Measurements from ENCODE around the gene EPOP.

EPOP gene

DNA sequence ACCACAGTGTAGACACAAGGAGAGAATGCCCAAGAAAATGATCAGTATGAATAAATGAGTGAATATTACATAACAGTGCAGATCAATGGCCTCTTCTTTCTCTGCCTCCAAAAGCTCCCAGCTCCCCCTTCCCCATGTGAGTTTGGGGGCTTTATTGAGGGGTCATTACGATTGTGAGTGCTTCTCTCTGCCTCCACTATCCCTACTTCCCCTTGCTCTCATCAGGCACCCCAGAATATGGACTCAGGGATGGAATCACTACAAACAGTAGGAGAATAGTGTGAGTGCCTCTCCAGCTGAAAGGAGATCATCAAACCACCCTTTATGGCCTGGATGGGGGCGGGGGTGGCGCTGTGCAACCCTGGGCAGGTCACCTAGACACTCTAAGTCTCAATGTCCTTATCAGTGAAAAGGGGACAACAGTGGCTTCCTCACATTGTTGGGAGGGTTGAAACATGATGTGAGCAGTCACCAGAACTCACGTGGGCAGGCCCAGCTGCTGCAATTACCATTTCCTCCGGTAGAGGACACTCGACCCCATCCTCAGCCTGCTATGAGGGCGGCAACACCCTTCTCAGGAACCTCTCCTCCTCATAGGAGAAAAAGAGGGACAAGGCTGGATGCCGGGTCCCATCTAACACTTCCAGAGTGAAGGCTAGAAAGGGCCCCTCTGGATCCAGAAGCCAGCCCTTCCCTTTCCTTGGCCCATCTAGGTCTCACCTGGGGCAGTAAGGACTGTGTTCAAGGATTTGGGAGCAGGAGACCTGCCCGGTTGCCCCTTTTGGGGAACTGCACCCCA, 2.1 kb upstream of the EPOP start:
- DNase-seq (ENCODE audit: insufficient read length, low spot score): peak; percentile 86
- FAIRE-seq: no peak

GRCh38 chr17:38674014-38674748, 576 bp downstream of the EPOP start:
- no peak for DNase-seq (ENCODE audit: insufficient read length, low spot score)
- FAIRE-seq: no peak

DNA sequence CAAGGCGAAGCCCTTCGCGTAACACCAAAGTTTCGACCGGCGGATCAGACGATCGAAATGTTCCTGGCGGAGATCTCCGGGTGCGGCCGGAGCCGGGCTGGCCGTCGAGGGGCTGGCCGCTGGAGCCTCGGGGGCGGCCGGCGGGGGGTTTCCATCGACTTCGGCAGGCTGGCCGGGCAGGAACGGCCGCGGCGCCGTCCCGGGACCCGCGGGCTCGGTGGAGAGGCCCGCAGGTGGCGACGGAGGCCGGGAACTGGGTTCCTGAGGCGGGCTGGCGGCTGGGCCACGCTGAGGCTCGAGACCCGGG, 1.1 kb downstream of the EPOP start:
- DNase-seq (ENCODE audit: insufficient read length, low spot score): no peak
- FAIRE-seq: no peak

DNA sequence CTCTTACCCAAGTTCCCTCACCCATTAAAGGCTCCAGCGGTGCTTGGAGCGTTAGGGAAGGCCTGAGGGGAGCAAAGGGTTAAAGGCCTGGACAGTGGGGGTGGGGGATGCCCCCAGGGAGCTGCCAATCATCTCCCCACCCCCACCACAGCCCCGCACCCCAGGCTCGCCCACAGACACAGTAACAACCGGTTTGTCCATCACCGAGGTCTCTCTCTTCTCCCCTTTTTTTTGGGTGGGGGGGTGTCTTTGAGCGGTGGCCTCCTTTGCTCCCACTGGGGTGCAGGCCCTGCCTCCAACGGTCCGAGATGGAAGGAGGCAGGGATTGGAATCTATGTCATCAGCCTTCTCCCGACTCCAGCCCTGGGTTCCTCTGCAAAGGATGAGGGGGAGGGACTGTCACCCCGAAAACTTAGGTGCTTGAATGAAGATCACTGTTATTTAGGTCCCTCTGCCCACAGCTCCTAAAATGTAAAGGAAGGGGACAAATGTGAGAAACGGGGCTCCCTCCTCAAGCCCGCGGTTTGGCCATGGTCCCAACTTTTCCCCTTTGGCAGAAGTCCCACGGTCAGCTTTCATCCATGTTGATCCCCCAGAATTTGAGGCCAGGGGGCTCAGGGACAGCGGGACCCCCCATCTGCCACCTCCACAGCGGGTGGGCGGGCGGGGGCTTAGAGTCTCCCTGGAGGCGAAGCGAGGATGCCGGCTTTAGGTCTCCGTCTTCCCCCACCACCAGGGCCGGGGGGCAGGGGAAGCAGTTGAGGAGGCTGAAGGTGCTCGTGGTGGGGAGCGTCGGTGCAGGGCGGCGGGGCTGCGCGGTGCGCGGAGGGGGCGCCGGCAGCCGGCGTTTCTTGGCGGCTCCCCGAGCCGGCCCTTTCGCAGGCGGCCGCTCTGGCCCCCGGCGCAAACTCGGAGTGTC, 1.7 kb downstream of the EPOP start:
- no peak for DNase-seq (ENCODE audit: insufficient read length, low spot score)
- no peak for FAIRE-seq

GRCh38 chr17:38671939-38672720, 2.6 kb downstream of the EPOP start:
- FAIRE-seq (no peak), DNase-seq (ENCODE audit: insufficient read length, low spot score) (no peak)

GRCh38 chr17:38669520-38669919, 5.2 kb downstream of the EPOP start:
- DNase-seq (ENCODE audit: insufficient read length, low spot score) (no peak), FAIRE-seq (no peak)

DNA sequence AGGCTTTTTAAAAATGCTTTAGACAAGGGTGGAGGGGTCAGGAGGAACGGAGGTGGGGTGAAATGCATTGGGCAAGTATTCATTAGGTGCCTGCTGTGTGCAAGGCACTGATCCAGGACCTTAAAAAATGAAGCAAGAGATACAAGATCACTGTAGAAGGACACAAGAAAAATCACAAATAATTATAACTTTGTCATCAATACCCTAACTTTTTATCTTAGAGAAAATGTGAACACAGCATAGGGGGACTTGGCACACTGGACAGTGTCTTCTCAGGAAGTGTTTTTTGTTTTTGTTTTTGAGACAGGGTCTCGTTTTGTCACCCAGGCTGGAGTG, 7.0 kb downstream of the EPOP start:
- DNase-seq (ENCODE audit: insufficient read length, low spot score) (no peak), FAIRE-seq (no peak)

- DNase-seq (ENCODE audit: insufficient read length, low spot score): peak; percentile 71
- FAIRE-seq: no peak
Measured at GRCh38 chr17:38667099-38667786, 7.5 kb downstream of the EPOP start.

- FAIRE-seq: no peak
- DNase-seq (ENCODE audit: insufficient read length, low spot score): no peak
Measured at GRCh38 chr17:38663964-38664644, 10.7 kb downstream of the EPOP start.

DNA sequence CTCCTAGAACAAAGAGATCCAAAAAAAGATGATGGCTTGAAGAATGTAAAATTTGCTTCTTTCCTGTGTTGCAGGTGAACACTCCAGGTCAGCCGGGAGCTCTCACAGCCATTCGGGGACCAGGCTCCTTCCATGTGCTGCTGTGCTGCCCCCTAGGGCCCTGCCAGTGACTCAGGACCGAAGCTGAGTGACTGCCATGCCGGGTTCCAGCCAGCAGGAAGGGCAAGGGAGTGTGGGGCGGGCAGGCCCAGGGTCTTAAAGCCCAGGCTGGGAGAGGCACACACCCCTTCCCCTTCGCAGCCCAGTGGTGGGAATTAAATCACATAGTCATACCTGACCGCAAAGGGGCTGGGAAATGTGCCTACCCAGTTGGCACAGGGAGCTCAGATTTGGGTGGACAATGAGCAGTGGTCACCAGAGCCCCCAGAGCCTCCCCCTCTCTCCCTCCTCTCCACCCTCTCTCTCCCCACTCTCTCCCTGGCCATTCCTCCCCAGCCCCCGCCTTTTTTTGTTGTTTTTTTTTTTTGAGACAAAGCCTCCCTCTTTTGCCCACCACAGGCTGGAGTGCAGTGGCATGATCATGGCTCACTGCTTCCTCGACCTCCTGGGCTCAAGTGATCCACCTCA, 11.5 kb downstream of the EPOP start:
- no peak for FAIRE-seq
- no peak for DNase-seq (ENCODE audit: insufficient read length, low spot score)

DNA sequence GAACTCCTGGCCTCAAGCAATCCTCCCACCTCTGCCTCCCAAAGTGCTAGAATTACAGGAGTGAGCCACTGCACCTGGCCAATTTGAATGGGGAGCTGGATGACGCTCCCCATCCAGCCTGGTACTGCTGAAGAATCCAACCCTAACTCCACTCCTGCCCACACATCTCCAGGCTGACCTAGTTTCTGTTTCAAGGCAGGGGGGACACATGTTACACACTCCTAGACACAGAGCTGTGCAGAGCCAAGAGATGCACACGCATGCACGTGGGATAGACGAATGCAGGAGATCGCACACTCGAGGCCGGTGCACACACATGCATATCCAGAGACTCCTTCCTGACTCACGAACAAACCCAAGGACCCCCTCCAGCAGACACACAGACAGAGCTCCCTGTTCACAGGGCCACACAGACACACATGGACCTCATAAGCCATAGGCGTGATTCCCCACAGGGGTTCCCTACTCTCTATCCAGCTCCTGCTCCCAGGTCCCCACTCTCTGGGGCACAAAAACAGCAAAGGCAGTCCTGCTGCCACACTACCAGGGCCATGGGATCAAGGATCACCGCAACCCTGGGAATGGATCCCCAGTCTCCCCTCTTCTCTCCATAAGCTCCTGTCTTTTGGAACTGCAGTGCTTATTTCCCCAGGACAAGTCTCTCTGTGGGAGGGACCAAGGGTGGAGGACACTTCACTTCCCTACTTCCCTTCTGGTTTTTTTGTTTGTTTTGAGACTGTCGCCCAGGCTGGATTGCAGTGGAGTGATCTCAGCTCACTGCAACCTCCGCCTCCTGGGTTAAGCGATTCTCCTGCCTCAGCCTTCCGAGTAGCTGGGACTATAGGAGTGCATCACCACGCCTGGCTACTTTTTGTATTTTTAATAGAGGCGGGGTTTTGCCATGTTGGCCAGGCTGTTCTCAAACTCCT, 14.4 kb downstream of the EPOP start:
- DNase-seq (ENCODE audit: insufficient read length, low spot score): no peak

GRCh38 chr17:38659415-38659814, 15.3 kb downstream of the EPOP start:
- DNase-seq (ENCODE audit: insufficient read length, low spot score) (no peak), FAIRE-seq (no peak)

More for the DNA sequence above, 14.4 kb downstream of the EPOP start:
- FAIRE-seq: no peak

- FAIRE-seq (no peak), DNase-seq (ENCODE audit: insufficient read length, low spot score) (no peak)
Measured at GRCh38 chr17:38658741-38659345, 15.9 kb downstream of the EPOP start.

- FAIRE-seq (no peak), DNase-seq (ENCODE audit: insufficient read length, low spot score) (no peak)
Measured at GRCh38 chr17:38657824-38658740, 16.7 kb downstream of the EPOP start.

DNA sequence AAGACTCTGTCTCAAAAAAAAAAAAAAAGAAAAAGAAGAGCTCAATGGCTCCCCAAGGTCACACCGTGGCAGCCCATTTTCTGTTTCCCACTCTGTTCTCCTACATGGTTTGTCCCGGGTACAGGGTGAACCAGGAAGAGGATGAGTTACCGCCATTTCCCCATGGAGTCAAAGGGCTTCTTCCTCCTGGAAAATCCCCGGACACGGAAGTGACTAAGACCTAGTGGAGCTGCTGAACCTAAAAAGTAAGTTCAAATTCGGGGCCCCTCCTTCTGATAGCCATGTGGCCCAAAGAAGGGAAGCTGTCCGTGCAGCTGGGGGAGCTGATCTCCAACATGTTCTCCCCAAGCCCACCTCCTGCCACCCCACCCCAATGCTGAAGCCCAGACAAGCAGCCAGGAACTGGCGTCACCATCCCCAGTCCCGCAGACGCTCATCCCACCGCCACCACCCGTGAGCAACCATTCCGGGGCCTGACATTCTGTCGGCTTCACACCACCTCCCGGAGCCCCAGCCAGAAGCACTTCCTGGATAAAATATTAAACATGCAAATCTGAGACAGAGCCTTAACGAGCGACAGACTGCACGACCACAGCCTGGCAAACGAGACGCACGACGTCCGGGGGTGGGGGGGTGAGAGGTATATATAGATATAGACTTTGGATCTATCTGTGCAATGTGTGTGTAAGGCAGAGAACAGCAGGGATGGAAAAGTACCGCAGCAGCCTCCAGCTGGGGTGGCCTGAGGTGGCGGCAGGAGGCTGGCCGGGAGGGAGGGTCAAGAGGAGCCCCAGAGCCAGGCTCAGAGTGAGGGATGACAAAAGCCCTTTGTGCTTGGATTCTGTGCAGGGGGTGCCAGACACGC, 17.6 kb downstream of the EPOP start:
- DNase-seq (ENCODE audit: insufficient read length, low spot score) (no peak), FAIRE-seq (no peak)

Measured in GM19239 (cell line).